Esophagus squamous epithelium (tissue), 4 donors: Measurements from ENCODE around the gene FOXP3.

ENCODE experiments used
- POLR2A ChIP-seq, 4 donors: fragments of 450-650 bp; IDR thresholded peaks; one replicate each; pipeline ENCODE4 v1.6.1; 2017; ENCODE audit warnings: antibody characterized with exemption in 4 of 4, mild to moderate bottlenecking in 4 of 4, moderate library complexity in 3 of 4
- TF ChIP-seq, protein P1 (sequence below), 6 experiments: fragments of 450-650 bp in 4 of 6; fragments of 200-600 bp in 2 of 6; sonication (generic) in 2 of 6; IDR thresholded peaks; one replicate each; pipeline ENCODE4 v1.5.1; 2016 to 2019; ENCODE audit warnings: antibody characterized with exemption in 6 of 6, mild to moderate bottlenecking in 4 of 6, moderate library complexity in 4 of 6

DNA sequence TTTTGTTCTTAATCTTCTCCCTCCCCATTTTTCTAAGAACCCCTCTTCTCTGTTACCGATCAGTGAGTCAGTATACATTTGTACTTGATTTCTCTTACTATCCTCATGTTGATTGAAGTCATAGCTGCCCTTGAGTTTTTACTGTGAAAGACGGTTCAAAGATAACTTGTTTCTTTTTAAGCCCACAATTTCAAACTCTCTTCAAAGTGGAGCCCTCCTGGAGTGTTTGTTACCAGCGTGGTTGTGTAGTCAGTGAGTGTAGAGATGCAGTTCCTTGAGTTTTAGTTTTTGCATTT, 13.0 kb upstream of the FOXP3 start:
- TF ChIP-seq POLR2A (IDR thresholded peaks at IDR 0.05) = no peak
- TF ChIP-seq, protein P1, sequence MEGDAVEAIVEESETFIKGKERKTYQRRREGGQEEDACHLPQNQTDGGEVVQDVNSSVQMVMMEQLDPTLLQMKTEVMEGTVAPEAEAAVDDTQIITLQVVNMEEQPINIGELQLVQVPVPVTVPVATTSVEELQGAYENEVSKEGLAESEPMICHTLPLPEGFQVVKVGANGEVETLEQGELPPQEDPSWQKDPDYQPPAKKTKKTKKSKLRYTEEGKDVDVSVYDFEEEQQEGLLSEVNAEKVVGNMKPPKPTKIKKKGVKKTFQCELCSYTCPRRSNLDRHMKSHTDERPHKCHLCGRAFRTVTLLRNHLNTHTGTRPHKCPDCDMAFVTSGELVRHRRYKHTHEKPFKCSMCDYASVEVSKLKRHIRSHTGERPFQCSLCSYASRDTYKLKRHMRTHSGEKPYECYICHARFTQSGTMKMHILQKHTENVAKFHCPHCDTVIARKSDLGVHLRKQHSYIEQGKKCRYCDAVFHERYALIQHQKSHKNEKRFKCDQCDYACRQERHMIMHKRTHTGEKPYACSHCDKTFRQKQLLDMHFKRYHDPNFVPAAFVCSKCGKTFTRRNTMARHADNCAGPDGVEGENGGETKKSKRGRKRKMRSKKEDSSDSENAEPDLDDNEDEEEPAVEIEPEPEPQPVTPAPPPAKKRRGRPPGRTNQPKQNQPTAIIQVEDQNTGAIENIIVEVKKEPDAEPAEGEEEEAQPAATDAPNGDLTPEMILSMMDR (IDR thresholded peaks at IDR 0.05) = no peak
